Choroid plexus epithelial cell (primary cell): Measurements from ENCODE around the gene DNAJC16.
"Not testable (repeated sequence)": the region's sequence is repeated elsewhere in the genome, so short reads cannot be mapped to it uniquely, and the experiment has no call there.

Experiments used
- DNase-seq: peaks from one replicate; pipeline ENCODE4 v3.0.0-alpha.2; 2010; ENCODE audit warnings: low read depth
- H3K4me3 ChIP-seq: 2 replicates; pipeline ENCODE4 v1.5.1; 2011; ENCODE audit warnings: low read depth, mild to moderate bottlenecking, control low read depth, low read length, moderate library complexity
- CTCF ChIP-seq: conservative IDR thresholded peaks from 2 replicates; pipeline ENCODE4 v1.5.1; 2011; ENCODE audit warnings: low read depth, mild to moderate bottlenecking, control low read depth, inconsistent platforms, low read length, moderate library complexity

DNAJC16 gene

GRCh38 chr1:15526490-15527339, at the start of gene DNAJC16:
Gene DNAJC16 (plus strand): TSS chr1:15526848. CDS start chr1:15529106, 2,258 bp downstream.
- peak; percentile 37 for TF ChIP-seq CTCF
- peak within 1 kb of the TSS; percentile 74 for H3K4me3 ChIP-seq
- peak; percentile 100 for DNase-seq

GRCh38 chr1:15476927-15477326, 49.7 kb upstream of the DNAJC16 start:
- H3K4me3 ChIP-seq = no peak overlapping the region
- no peak for TF ChIP-seq CTCF
- DNase-seq = no peak

GRCh38 chr1:15477646-15478212, 48.9 kb upstream of the DNAJC16 start:
- TF ChIP-seq CTCF = no peak
- H3K4me3 ChIP-seq = no peak overlapping the region
- DNase-seq = no peak

- H3K4me3 ChIP-seq = no peak overlapping the region
- DNase-seq = no peak
- no peak for TF ChIP-seq CTCF
These were observed 46.8 kb upstream of the DNAJC16 start for GRCh38 chr1:15479654-15480347.

GRCh38 chr1:15482455-15482854, 44.2 kb upstream of the DNAJC16 start:
- not testable (repeated sequence) for DNase-seq, H3K4me3 ChIP-seq

- H3K4me3 ChIP-seq, DNase-seq: not testable (repeated sequence)
These were observed 43.6 kb upstream of the DNAJC16 start for GRCh38 chr1:15482983-15483543.

- no peak overlapping the region for H3K4me3 ChIP-seq
- TF ChIP-seq CTCF = no peak
- no peak for DNase-seq
These were observed 42.7 kb upstream of the DNAJC16 start for GRCh38 chr1:15483971-15484370.

- DNase-seq, H3K4me3 ChIP-seq: not testable (repeated sequence)
These were observed 42.2 kb upstream of the DNAJC16 start for GRCh38 chr1:15484443-15484842.
